Gastrocnemius medialis (tissue), 4 donors: ENCODE data around the gene SFRP4.

Source experiments
- CTCF ChIP-seq, 5 experiments: fragments of 450-650 bp in 3 of 5; fragments of 200-600 bp in 2 of 5; sonication (generic) in 2 of 5; IDR thresholded peaks in 4 of 5; conservative IDR thresholded peaks in 1 of 5; 1 replicate in 4 of 5; 2 replicates in 1 of 5; pipeline ENCODE4 v1.5.1; 2016 to 2019; ENCODE audit warnings: antibody characterized with exemption in 5 of 5, mild to moderate bottlenecking in 3 of 5, moderate library complexity in 3 of 5
- POLR2A ChIP-seq, 2 donors: fragments of 450-650 bp; IDR thresholded peaks; one replicate each; pipeline ENCODE4 v1.6.1; 2017; ENCODE audit warnings: antibody characterized with exemption in 2 of 2, mild to moderate bottlenecking in 2 of 2, moderate library complexity in 2 of 2

GRCh38 chr7:37912756-37913155 lies 3.9 kb downstream of the SFRP4 start:
- TF ChIP-seq CTCF (IDR thresholded peaks at IDR 0.05 in 4 of 5, conservative IDR thresholded peaks at IDR 0.05 in 1 of 5) (no peak), POLR2A (IDR thresholded peaks at IDR 0.05) (no peak)
